SHP77 treated with DMSO at 0.1 percent for 48 hours (cell line): ENCODE data around the gene PLXNA2.

Experiments
- DNase-seq: peaks from one replicate; lab custom pipeline; 2025; lab: John Stamatoyannopoulos, UW

PLXNA2 gene

GRCh38 chr1:208145167-208145566 is 99.0 kb downstream of the PLXNA2 start:
- no peak for DNase-seq

GRCh38 chr1:208142590-208143382 is 101.4 kb downstream of the PLXNA2 start:
- no peak for DNase-seq

- DNase-seq, result no peak
Observed at GRCh38 chr1:208141610-208142192, 102.5 kb downstream of the PLXNA2 start.

GRCh38 chr1:208139434-208140045 is 104.6 kb downstream of the PLXNA2 start:
- DNase-seq, result no peak

GRCh38 chr1:208137193-208137592 is 107.0 kb downstream of the PLXNA2 start:
- DNase-seq, result no peak

- no peak for DNase-seq
Observed at GRCh38 chr1:208136459-208137182, 107.6 kb downstream of the PLXNA2 start.

GRCh38 chr1:208135354-208135753 is 108.8 kb downstream of the PLXNA2 start:
- no peak for DNase-seq

- no peak for DNase-seq
Observed at GRCh38 chr1:208134491-208134890, 109.7 kb downstream of the PLXNA2 start.

GRCh38 chr1:208133355-208133754 is 110.8 kb downstream of the PLXNA2 start:
- no peak for DNase-seq

GRCh38 chr1:208132287-208132882 is 111.8 kb downstream of the PLXNA2 start:
- DNase-seq, result peak; percentile 47

- no peak for DNase-seq
Observed at GRCh38 chr1:208131621-208132286, 112.4 kb downstream of the PLXNA2 start.

GRCh38 chr1:208129487-208129886 is 114.7 kb downstream of the PLXNA2 start:
- no peak for DNase-seq

GRCh38 chr1:208129060-208129459 is 115.1 kb downstream of the PLXNA2 start:
- no peak for DNase-seq

GRCh38 chr1:208127792-208128529 is 116.2 kb downstream of the PLXNA2 start:
- DNase-seq, result no peak

- DNase-seq, result no peak
Observed at GRCh38 chr1:208127284-208127683, 116.9 kb downstream of the PLXNA2 start.

GRCh38 chr1:208126108-208126507 is 118.1 kb downstream of the PLXNA2 start:
- no peak for DNase-seq

GRCh38 chr1:208122612-208123358 is 121.4 kb downstream of the PLXNA2 start:
- no peak for DNase-seq

- DNase-seq, result no peak
Observed at GRCh38 chr1:208121813-208122364, 122.3 kb downstream of the PLXNA2 start.

- DNase-seq, result no peak
Observed at GRCh38 chr1:208120431-208120790, 123.8 kb downstream of the PLXNA2 start.
